ENCODE data around the gene PCSK5.

The PCSK5 gene

GRCh38 chr9:75967556-75967955 lies 77.1 kb downstream of the PCSK5 start:
- no peak for DNase-seq

DNA sequence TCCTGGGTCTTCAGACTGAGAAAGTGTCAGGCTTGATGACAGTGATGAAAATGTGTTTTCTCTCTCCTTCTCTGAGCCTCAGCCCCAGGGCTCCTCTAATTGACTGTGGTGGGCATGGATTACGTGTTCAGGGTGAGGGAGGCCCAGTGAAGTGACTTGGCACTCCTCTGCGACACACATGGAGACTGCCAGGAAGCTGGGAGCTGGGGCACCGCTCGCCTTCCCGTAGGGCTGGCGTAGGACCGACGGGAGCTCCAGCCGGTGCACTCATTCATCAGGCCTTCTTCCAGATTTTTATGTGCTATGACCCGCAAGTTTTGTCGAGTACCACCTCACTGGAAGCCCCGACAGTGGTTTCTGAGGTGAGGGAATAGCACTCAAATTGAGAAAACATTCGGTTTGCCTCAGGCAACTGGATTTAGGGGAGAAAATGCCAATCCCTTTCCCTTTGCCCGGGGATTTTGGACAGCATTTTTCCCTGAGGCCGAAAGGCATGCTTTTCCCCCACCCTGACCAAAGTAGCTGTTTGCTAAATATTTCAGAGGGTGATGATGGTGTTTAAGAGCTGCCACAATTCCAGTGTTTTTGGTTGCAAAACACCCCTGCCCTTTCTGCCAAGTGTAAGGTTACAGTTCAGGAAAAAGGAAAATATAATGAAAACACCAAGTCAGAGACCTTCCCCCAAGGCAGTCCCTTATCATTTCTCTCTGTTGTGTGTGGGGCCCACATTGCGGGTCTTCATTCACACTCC lies 83.7 kb downstream of the PCSK5 start:
- DNase-seq = no peak

DNA sequence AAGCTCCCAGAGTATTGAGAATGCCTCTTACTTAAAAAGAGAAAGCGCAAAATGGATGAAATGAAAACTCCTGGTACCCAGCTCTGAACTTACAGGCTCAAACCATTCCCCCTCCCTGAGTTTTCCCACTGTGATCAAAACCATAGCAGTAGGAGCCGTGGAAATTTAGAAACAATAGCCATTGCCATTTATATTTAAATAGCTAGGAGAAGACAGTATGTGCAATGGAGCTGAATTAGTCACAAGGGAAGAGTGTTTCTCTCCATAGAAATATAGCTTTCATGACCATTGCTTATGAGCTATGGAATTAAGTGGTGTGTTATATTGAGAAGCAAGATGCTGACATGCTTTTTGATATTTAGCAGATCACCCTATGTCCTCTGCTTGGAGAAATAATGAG lies 84.6 kb downstream of the PCSK5 start:
- no peak for DNase-seq

DNA sequence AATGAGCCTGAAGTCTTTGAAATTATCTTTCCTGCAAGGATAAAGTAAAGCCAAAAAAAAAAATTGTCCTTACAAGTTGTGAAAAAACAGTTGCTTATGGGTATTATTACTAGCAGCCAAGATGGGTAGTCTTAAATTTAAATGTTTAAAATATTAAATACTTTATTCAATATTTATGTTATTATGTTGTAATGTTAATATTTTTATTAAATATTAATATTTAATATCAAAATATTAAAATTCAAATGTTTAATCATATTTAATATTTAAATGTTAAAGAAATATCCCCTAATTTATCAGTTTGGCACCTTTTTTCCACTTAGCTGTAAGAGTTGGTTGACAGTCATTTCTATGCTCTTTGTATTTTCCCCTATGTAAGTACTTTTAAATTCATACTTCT lies 86.1 kb downstream of the PCSK5 start:
- no peak for DNase-seq

- DNase-seq = no peak
Measured at GRCh38 chr9:75979362-75979761, 88.9 kb downstream of the PCSK5 start.

DNA sequence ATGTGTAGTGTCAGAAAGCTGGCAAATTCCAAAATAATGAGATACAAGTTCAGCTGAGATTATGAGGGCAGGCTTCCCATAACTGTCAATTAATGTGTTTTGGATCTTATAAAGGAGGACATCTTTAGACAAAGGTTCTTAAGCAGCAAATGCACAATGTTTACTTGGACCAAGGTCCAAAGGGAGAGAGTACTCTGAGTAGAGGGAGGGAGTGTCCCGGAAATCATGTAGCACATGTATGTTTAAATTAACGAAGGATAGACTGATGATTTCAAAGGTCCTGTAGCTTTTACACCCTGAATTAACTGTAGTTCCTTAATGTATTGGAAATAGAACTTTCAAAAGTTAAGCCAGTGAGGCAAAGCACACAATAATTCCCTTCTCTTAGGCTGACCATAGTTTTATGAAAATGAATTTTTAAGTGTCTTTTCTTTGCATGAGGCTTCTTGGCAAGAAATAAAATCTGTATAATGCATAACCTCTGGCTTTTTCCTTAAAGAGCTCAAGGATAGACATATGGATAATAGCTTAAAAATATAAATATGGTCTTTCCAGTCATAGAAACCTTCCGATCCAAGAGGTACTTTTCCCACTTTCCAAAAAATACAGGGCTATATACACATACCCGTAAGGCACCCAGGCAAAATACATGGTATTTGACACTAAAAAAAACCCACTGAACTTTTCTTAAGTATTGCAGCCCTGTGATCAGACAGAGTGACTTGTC lies 93.0 kb downstream of the PCSK5 start:
- no peak for DNase-seq

GRCh38 chr9:75985515-75985914 lies 95.0 kb downstream of the PCSK5 start:
- no peak for DNase-seq

DNA sequence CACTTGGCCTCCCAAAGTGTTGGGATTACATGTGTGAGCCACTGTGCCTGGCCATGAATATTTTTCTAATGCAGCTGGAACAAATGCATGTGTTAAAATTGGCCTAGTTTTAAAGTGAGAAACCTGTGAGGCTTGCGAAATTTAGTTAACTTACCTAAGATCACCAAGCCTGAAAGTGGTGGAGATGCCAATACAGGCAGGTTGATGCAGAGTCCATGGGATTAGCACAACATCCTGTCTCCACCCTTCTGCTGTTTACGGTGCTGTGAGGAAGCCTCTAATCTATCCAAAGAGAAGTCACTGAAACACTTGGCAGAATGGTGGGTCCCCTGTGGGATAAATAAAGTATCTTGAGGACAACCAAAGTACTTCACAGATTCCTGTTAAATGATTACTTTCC lies 98.2 kb downstream of the PCSK5 start:
- DNase-seq = no peak

DNA sequence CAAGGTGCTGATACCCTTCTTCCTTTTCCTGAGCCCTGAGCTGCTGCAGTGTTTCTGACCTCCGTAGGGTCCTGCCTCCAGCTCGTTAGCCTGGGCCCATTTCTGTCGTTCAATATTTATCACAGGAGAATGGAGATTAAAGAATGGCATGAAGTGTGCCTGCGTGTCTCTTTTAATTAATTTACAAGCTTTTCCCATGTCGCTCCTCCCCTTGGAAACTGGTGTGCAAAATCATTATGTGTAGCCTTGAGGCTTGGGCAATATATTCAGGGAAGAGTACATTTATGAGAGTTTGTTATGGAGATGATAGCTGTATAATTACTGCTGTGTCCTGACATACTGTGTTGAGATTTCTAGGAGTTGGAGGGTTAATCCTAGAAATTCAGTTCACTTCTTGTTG lies 99.7 kb downstream of the PCSK5 start:
- peak; percentile 86 for DNase-seq

DNA sequence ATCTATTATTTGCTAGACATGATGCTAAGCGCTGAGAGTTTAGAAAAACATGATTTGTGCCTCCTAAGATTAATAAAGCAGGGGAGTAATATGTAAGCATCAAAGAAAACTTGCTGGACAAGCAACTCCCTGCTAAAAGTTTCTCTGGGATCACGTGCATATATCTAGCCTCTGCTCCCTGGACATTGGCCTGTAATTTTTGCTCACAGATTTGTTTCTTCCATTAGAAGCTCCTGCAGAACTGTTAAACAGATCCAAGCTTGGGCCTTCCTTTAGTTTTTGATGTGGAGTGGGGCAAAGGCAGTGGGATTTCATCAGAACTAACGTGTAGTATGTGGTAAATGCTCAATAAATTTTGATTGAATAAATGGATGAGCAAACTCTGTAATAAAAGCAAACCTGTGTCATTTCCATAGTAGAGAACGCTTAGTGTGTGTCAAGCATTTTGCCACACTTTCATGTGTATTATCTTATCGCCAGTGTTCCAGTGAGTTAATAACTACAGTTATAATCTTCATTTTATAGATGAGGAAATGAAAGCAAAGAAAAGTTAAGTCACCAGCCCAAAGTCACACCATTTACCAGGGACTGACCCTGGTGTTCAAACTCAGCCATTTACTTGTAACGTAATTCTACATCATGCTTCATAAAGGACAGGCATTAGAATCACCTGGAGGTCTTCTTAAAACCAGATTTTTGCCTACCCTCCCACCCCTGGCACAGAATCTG lies 100.3 kb downstream of the PCSK5 start:
- no peak for DNase-seq

DNA sequence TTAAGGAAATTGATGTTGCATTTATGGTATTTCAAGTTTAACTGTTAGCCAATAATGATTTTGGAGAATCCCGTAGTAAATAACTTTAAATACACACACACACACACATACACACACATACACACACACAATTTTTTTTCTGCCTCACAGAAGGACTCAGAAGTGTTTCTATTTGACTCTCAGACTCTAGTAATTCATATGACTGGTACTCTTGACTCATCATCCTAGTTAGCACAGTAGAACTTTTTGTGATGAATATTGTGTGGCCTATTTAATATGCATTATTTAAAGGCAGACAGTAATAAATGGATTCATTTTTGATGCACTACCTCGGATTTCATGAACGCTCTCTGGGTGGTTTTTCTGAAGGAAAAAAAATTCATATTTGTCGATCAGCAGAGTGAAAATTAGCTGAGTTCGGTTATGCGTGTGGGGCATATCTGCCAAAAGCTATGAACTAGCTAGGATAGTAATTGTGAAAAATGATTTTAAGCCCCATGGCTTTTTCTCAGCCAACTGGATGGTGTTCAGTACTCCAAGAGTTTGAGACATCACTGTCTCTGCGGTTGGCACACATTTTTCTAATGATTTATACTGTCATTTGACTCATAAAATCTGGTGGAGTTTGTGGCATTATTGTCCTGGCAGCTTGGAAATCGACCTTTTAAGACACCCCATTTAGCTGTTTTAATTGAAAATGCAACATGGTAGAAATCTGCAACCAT lies 102.2 kb downstream of the PCSK5 start:
- no peak for DNase-seq

GRCh38 chr9:75993434-75993833 lies 103.0 kb downstream of the PCSK5 start:
- no peak for DNase-seq

GRCh38 chr9:75995066-75995465 lies 104.6 kb downstream of the PCSK5 start:
- DNase-seq = no peak

- DNase-seq = no peak
Measured at GRCh38 chr9:75996726-75997125, 106.3 kb downstream of the PCSK5 start.

DNA sequence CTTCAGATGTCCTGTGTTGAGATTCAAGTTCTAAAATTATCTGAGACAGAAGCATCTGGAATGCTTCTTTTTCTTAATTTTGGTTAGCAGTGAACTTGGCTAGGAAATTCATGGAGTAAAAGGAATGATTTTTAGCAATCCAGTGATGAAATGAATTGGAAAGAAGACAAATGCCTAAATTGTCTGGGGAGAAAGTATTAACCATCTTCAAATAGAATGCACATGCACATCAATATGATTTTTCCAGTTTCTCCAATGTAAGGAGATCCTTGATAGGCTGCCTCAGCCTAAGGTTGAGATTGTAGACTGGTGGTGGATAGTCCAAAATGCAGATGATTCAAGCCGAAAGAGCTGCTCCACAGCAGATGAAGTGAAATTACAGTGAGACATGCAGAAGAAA lies 106.7 kb downstream of the PCSK5 start:
- no peak for DNase-seq

- no peak for DNase-seq
Measured at GRCh38 chr9:75998096-75998780, 107.8 kb downstream of the PCSK5 start.

GRCh38 chr9:76001459-76001858 lies 111.0 kb downstream of the PCSK5 start:
- no peak for DNase-seq

DNA sequence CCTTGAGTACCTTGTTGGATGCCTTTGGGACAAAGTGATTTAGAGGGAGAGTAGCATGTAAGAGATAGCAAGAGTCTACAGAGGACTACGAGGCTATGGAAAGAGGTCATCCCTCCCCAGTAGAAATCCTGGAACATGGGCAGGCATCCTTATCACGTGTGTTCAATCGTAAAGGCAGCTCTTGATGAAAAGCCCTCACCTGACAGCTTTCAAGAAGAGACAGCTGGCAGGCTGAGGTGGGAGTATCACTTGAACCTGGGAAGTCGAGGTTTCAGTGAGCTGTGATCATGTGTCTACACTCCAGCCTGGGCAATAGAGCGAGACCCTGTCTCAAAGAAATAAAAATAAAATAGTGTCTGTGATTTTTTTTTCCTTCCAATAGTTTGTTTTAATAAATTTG lies 112.6 kb downstream of the PCSK5 start:
- DNase-seq = no peak

- no peak for DNase-seq
Measured at GRCh38 chr9:76004526-76004925, 114.1 kb downstream of the PCSK5 start.

- DNase-seq = no peak
Measured at GRCh38 chr9:76007935-76008334, 117.5 kb downstream of the PCSK5 start.

- no peak for DNase-seq
Measured at GRCh38 chr9:76013809-76014208, 123.3 kb downstream of the PCSK5 start.

- DNase-seq = no peak
Measured at GRCh38 chr9:76018235-76018634, 127.8 kb downstream of the PCSK5 start.

DNA sequence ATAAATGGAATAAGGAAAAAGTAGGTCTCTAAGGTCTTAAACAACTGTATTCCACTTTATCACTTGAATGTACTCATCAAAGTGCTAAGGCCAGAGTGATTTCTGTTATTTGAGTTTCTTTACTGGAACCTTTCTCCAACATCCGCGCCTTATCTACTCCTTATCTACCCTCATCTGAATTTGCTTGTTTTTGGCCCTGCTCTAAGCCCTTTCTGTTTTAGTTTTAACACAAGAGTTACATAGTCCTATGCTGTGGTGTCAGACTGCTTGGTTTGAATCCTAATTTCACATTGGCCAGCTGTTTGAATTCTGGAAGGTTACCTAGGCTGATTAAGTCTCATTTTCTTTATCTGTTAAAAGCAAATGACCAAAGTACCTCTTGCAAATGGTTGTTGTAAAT lies 128.3 kb downstream of the PCSK5 start:
- no peak for DNase-seq
